ENCODE data around the gene MARCHF6.

The MARCHF6 gene

GRCh38 chr5:10331341-10331796, 22.1 kb upstream of the MARCHF6 start:
- TF ChIP-seq CTCF (IDR thresholded peaks at IDR 0.05; ENCODE audit: low read depth, low read length) (no peak), EZH2phosphoT487 (IDR thresholded peaks at IDR 0.05; ENCODE audit: low read depth) (no peak)
- Histone ChIP-seq H2AFZ (ENCODE audit: low read depth, low read length) (no peak overlapping the region), H3K4me1 (ENCODE audit: low read length) (peaks cover 6% of the 10 kb centered on the region), H3K9me3 (ENCODE audit: insufficient read depth, low read length) (no peaks in the 10 kb centered on the region), H3K27ac (ENCODE audit: low read length) (no peak overlapping the region), H4K20me1 (ENCODE audit: insufficient read depth, low read length) (no peaks in the 10 kb centered on the region), H3K36me3 (replicated peaks; ENCODE audit: low read depth, low read length) (no peaks in the 10 kb centered on the region), H3K79me2 (ENCODE audit: low read length) (no peaks in the 10 kb centered on the region), H3K4me3 (ENCODE audit: low read length) (no peak overlapping the region), H3K9ac (ENCODE audit: low read length) (no peak overlapping the region), H3K27me3 (ENCODE audit: low read depth, low read length) (0 out of 2 replicates have a peak, but pooled peaks cover 8% of the 10 kb centered on the region), H3K4me2 (ENCODE audit: low read length) (no peak overlapping the region)

- no peaks in the 10 kb centered on the region for H3K79me2 ChIP-seq (ENCODE audit: low read length)
- 0 out of 2 replicates have a peak, but pooled peaks cover 8% of the 10 kb centered on the region for H3K27me3 ChIP-seq (ENCODE audit: low read depth, low read length)
- no peak overlapping the region for H3K4me3 ChIP-seq (ENCODE audit: low read length)
- TF ChIP-seq CTCF (IDR thresholded peaks at IDR 0.05; ENCODE audit: low read depth, low read length) (no peak), EZH2phosphoT487 (IDR thresholded peaks at IDR 0.05; ENCODE audit: low read depth) (no peak)
- H3K9ac ChIP-seq (ENCODE audit: low read length) = no peak overlapping the region
- no peak overlapping the region for H3K4me2 ChIP-seq (ENCODE audit: low read length)
- peaks cover 6% of the 10 kb centered on the region for H3K4me1 ChIP-seq (ENCODE audit: low read length)
- H3K9me3 ChIP-seq (ENCODE audit: insufficient read depth, low read length) = no peaks in the 10 kb centered on the region
- no peak overlapping the region for H2AFZ ChIP-seq (ENCODE audit: low read depth, low read length)
- no peaks in the 10 kb centered on the region for H4K20me1 ChIP-seq (ENCODE audit: insufficient read depth, low read length)
- no peaks in the 10 kb centered on the region for H3K36me3 ChIP-seq (replicated peaks; ENCODE audit: low read depth, low read length)
- no peak overlapping the region for H3K27ac ChIP-seq (ENCODE audit: low read length)
Observed at GRCh38 chr5:10332301-10332700, 21.2 kb upstream of the MARCHF6 start.

- TF ChIP-seq CTCF (IDR thresholded peaks at IDR 0.05; ENCODE audit: low read depth, low read length) (no peak), EZH2phosphoT487 (IDR thresholded peaks at IDR 0.05; ENCODE audit: low read depth) (no peak)
- H4K20me1 ChIP-seq (ENCODE audit: insufficient read depth, low read length) = no peaks in the 10 kb centered on the region
- H3K9ac ChIP-seq (ENCODE audit: low read length) = peak overlapping the region; percentile 53; the same call in 1 of the 2 replicates
- peak overlapping the region; percentile 90 for H2AFZ ChIP-seq (ENCODE audit: low read depth, low read length)
- peaks cover 6% of the 10 kb centered on the region for H3K4me1 ChIP-seq (ENCODE audit: low read length)
- peak overlapping the region; percentile 83 for H3K4me3 ChIP-seq (ENCODE audit: low read length)
- 0 out of 2 replicates have a peak, but pooled peaks cover 8% of the 10 kb centered on the region for H3K27me3 ChIP-seq (ENCODE audit: low read depth, low read length)
- H3K27ac ChIP-seq (ENCODE audit: low read length) = no peak overlapping the region
- H3K9me3 ChIP-seq (ENCODE audit: insufficient read depth, low read length) = no peaks in the 10 kb centered on the region
- H3K79me2 ChIP-seq (ENCODE audit: low read length) = no peaks in the 10 kb centered on the region
- peak overlapping the region; percentile 84 for H3K4me2 ChIP-seq (ENCODE audit: low read length)
- no peaks in the 10 kb centered on the region for H3K36me3 ChIP-seq (replicated peaks; ENCODE audit: low read depth, low read length)
Observed at GRCh38 chr5:10333154-10334006, 20.1 kb upstream of the MARCHF6 start.

GRCh38 chr5:10334831-10335230, 18.7 kb upstream of the MARCHF6 start:
- Histone ChIP-seq H3K9me3 (ENCODE audit: insufficient read depth, low read length) (no peaks in the 10 kb centered on the region), H3K27ac (ENCODE audit: low read length) (no peak overlapping the region), H3K9ac (ENCODE audit: low read length) (no peak overlapping the region), H3K4me2 (ENCODE audit: low read length) (peak overlapping the region; percentile 20; the same call in 1 of the 2 replicates), H2AFZ (ENCODE audit: low read depth, low read length) (no peak overlapping the region), H3K79me2 (ENCODE audit: low read length) (no peaks in the 10 kb centered on the region), H3K27me3 (ENCODE audit: low read depth, low read length) (0 out of 2 replicates have a peak, but pooled peaks cover 8% of the 10 kb centered on the region), H3K4me3 (ENCODE audit: low read length) (no peak overlapping the region), H3K4me1 (ENCODE audit: low read length) (peaks cover 6% of the 10 kb centered on the region), H4K20me1 (ENCODE audit: insufficient read depth, low read length) (no peaks in the 10 kb centered on the region), H3K36me3 (replicated peaks; ENCODE audit: low read depth, low read length) (no peaks in the 10 kb centered on the region)
- TF ChIP-seq CTCF (IDR thresholded peaks at IDR 0.05; ENCODE audit: low read depth, low read length) (no peak), EZH2phosphoT487 (IDR thresholded peaks at IDR 0.05; ENCODE audit: low read depth) (no peak)

Data from OCI-LY3 (cell line).